Breast epithelium (tissue), 4 donors: ENCODE measurements around the gene CCDC117. TPM values are rescaled to one million over a fixed set of nuclear protein-coding genes. Genes with fewer than 3 reads are reported as not detected.

ENCODE experiments used
- DNase-seq, 2 donors: peaks; one replicate each; pipeline ENCODE4 v3.0.0-alpha.2; 2019; ENCODE audit warnings: low spot score in 2 of 2
- H3K27ac ChIP-seq, 2 donors: fragments of 200-600 bp; sonication (generic) in 1 of 2; one replicate each; pipeline ENCODE4 v1.5.1; 2016 to 2019; ENCODE audit warnings: mild to moderate bottlenecking in 1 of 2
- H3K27me3 ChIP-seq, 2 donors: fragments of 200-600 bp; sonication (generic) in 1 of 2; one replicate each; pipeline versions ENCODE4 v1.5.1 to v1.6.0; 2017 to 2019; ENCODE audit warnings: control low read depth in 1 of 2, mild to moderate bottlenecking in 1 of 2
- H3K36me3 ChIP-seq: fragments of 200-600 bp; one replicate; pipeline ENCODE4 v1.5.1; 2019
- H3K4me1 ChIP-seq, 2 donors: fragments of 200-600 bp; sonication (generic); one replicate each; pipeline ENCODE4 v1.5.1; 2016 to 2019; ENCODE audit warnings: control low read depth in 1 of 2
- H3K4me3 ChIP-seq, 3 donors: fragments of 200-600 bp; sonication (generic); 1 replicate in 2 of 3; 2 replicates in 1 of 3; pipeline ENCODE4 v1.5.1; 2016 to 2019; ENCODE audit warnings: mild to moderate bottlenecking in 3 of 3, moderate library complexity in 2 of 3
- H3K9me3 ChIP-seq, 2 donors: fragments of 200-600 bp; sonication (generic) in 1 of 2; one replicate each; pipeline ENCODE4 v1.5.1; 2016 to 2019; ENCODE audit warnings: control low read depth in 1 of 2
- POLR2A ChIP-seq: fragments of 450-650 bp; IDR thresholded peaks from one replicate; pipeline ENCODE4 v1.6.1; 2016; ENCODE audit warnings: antibody characterized with exemption, mild to moderate bottlenecking, moderate library complexity
- POLR2AphosphoS5 ChIP-seq, 3 donors: sonication (generic); formaldehyde crosslinking; IDR thresholded peaks; one replicate each; pipeline ENCODE4 v1.6.1; 2017; ENCODE audit warnings: antibody characterized with exemption in 3 of 3
- intact Hi-C: fragments of 100-400 bp; cut with DNase I; formaldehyde crosslinking; loops from one replicate; pipeline ENCODE4 v1.15.1; 2023; ENCODE audit warnings: low total_unique reads
- total RNA-seq, 3 donors: library from RNA; depleted of rRNA; stranded (reverse); fragments of >200 nt; gene quantifications; one replicate each; pipeline ENCODE4 v1.1.0, GENCODE V29; 2016
- TF ChIP-seq, protein P1 (sequence below), 3 donors: fragments of 450-650 bp; IDR thresholded peaks; one replicate each; pipeline ENCODE4 v1.5.1; 2016 to 2017; ENCODE audit warnings: antibody characterized with exemption in 3 of 3, mild to moderate bottlenecking in 3 of 3, moderate library complexity in 3 of 3

Gene CCDC117
- total RNA-seq, 3 donors from 2014 or later, result 19.5 to 33.5 (median 23.9) TPM

DNA sequence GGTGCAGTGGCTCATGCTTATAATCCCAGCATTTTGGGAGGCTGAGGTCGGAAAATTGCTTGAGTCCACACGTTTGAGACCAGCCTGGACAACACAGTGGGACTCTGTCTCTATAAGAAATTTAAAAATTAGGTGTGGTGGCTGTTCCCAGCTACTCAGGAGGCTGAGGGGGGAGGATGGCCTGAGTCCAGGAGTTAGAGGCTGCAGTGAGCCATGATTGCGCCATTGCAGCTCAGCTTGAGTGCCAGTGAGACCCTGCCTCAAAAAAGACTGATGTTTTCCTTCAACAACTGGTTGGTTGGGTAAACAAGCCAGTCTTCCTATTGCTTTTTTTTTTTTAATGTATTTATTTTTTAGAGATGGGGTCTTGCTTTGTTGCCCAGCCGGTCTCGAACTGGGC, 18.6 kb downstream of the CCDC117 start:
- H3K4me3 ChIP-seq, result no peak overlapping the region
- peak overlapping the region; percentile 20 for H3K27ac ChIP-seq
- H3K36me3 ChIP-seq, result no peaks in the 10 kb centered on the region
- H3K9me3 ChIP-seq, result no peaks in the 10 kb centered on the region
- no peak for DNase-seq
- intact Hi-C loops, result no loop called here
- no peaks in the 10 kb centered on the region for H3K27me3 ChIP-seq
- no peaks in the 10 kb centered on the region for H3K4me1 ChIP-seq
- TF ChIP-seq POLR2AphosphoS5 (IDR thresholded peaks at IDR 0.05), result no peak
- TF ChIP-seq, protein P1, sequence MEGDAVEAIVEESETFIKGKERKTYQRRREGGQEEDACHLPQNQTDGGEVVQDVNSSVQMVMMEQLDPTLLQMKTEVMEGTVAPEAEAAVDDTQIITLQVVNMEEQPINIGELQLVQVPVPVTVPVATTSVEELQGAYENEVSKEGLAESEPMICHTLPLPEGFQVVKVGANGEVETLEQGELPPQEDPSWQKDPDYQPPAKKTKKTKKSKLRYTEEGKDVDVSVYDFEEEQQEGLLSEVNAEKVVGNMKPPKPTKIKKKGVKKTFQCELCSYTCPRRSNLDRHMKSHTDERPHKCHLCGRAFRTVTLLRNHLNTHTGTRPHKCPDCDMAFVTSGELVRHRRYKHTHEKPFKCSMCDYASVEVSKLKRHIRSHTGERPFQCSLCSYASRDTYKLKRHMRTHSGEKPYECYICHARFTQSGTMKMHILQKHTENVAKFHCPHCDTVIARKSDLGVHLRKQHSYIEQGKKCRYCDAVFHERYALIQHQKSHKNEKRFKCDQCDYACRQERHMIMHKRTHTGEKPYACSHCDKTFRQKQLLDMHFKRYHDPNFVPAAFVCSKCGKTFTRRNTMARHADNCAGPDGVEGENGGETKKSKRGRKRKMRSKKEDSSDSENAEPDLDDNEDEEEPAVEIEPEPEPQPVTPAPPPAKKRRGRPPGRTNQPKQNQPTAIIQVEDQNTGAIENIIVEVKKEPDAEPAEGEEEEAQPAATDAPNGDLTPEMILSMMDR (IDR thresholded peaks at IDR 0.05), result no peak
- TF ChIP-seq POLR2A, result no peak

DNA sequence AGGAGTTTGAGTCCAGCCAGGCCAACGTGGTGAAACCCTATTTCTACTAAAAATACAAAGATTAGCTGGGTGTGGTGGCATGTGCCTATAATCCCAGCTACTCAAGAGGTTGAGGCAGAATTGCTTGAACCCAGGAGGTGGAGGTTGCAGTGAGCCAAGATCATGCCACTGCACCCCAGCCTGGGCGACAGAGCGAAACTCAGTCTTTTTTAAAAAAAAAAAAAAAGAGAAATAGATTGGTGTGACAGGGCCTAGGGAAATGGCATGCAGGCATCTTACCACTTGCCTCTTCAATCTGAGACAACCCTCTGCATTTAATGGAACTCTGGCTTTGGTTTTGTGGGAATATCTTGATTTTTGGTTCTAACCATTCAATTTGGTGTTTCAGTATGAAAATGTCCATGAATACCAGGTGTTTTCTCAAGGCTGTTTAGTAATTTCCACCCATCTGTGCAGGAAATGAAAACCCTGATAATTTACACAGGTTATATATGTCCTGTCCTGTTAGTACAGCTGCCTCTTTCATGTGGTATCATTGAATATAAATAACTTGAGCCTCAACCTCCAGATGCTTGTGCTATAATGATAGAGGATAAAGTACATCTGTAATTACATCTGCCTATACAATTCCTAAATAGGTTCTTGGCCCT, 19.5 kb downstream of the CCDC117 start:
- Histone ChIP-seq H3K4me1 (no peaks in the 10 kb centered on the region), H3K27me3 (no peaks in the 10 kb centered on the region), H3K36me3 (peaks cover 6% of the 10 kb centered on the region), H3K4me3 (no peak overlapping the region), H3K27ac (peak overlapping the region; percentile 20 to 23), H3K9me3 (no peaks in the 10 kb centered on the region)
- TF ChIP-seq POLR2AphosphoS5 (IDR thresholded peaks at IDR 0.05), result no peak
- no peak for TF ChIP-seq POLR2A
- TF ChIP-seq, protein P1 (IDR thresholded peaks at IDR 0.05), result no peak
- DNase-seq, result no peak
- intact Hi-C loops, result no loop called here

DNA sequence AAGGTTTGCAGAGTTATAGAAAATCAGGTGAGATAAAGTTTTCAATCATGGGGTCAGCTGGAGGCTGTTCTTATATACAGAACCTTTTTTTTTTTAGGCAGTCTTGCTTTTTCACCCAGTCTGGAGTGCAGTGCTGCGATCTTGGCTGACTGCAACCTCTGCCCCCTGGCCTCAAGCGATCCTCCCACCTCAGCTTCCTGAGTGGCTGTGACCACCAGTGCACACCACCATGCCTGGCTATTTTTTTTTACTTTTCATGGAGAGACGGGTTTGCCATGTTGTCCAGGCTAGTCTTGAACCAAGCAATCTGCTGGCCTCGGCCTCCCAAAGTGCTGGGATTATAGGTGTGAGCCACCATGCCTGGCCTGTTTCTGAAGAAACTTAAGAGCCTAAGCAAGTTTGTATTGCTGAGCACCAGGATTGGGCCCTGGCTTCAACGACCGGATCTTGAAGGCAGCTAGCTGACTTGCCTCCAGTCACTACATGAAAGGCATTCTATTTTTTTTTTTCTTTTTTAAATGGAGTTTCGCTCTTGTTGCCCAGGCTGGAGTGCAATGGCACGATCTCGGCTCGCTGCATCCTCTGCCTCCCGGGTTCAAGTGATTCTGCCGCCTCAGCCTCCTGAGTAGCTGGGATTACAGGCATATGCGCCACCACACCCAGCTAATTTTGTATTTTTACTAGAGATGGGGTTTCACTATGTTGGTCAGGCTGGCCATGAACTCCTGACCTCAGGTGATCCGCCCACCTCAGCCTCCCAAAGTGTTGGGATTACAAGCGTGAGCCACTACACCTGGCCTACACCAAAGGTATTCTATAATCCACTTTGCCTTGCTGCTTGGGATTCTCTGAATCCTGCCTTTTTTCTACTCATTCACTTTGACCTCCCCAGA, 20.2 kb downstream of the CCDC117 start:
- Histone ChIP-seq H3K9me3 (no peaks in the 10 kb centered on the region), H3K4me1 (no peaks in the 10 kb centered on the region), H3K36me3 (peaks cover 6% of the 10 kb centered on the region), H3K27ac (peak overlapping the region; percentile 10 to 29), H3K4me3 (no peak overlapping the region), H3K27me3 (no peaks in the 10 kb centered on the region)
- intact Hi-C loops, result no loop called here
- TF ChIP-seq POLR2A, result no peak
- TF ChIP-seq, protein P1 (IDR thresholded peaks at IDR 0.05), result no peak
- TF ChIP-seq POLR2AphosphoS5 (IDR thresholded peaks at IDR 0.05), result no peak
- no peak for DNase-seq

DNA sequence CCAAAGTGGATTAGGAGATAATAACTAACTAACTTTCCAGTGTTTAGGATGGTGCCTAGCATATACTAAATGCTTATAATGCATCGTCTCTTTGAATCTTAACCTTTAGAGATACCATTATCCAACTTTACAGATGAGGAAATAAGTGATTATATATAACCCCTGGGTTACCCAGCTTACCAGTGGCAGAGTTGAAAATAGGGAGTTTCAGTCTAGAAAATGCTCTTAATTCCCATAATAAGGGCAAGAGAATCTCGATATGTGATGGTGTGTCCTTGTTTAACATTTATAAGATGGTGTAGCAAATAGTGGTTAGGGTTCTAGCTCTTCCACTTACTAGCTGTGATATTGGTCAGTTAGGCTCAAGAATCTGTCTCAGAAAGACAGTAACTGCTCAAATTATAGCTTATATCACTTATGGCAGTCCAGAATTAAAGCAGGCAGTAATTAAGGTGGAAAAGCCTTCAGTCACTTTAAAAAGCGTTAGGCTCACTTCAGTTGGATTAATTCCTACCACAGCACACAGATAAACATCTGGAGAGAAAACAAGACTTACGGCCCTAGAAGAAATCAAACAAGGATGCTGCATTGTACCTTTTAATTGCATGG, 21.6 kb downstream of the CCDC117 start:
- Histone ChIP-seq H3K4me3 (peak overlapping the region in 1 of 3 donors; percentile 92), H3K27me3 (no peaks in the 10 kb centered on the region), H3K27ac (peak overlapping the region; percentile 16 to 20), H3K9me3 (no peaks in the 10 kb centered on the region), H3K4me1 (no peaks in the 10 kb centered on the region), H3K36me3 (peaks cover 6% of the 10 kb centered on the region)
- intact Hi-C loops, result no loop called here
- DNase-seq, result no peak
- no peak for TF ChIP-seq POLR2A
- TF ChIP-seq, protein P1 (IDR thresholded peaks at IDR 0.05), result no peak
- no peak for TF ChIP-seq POLR2AphosphoS5 (IDR thresholded peaks at IDR 0.05)
